ENCODE measurements around the gene BMF. TPM values are rescaled to one million over a fixed set of nuclear protein-coding genes. Genes with fewer than 3 reads are reported as not detected.

BMF gene
- total and polyA plus RNA-seq, 2 of the 4 experiments (the other 2 are of a cell fraction), result 2.4 to 2.9 TPM

DNA sequence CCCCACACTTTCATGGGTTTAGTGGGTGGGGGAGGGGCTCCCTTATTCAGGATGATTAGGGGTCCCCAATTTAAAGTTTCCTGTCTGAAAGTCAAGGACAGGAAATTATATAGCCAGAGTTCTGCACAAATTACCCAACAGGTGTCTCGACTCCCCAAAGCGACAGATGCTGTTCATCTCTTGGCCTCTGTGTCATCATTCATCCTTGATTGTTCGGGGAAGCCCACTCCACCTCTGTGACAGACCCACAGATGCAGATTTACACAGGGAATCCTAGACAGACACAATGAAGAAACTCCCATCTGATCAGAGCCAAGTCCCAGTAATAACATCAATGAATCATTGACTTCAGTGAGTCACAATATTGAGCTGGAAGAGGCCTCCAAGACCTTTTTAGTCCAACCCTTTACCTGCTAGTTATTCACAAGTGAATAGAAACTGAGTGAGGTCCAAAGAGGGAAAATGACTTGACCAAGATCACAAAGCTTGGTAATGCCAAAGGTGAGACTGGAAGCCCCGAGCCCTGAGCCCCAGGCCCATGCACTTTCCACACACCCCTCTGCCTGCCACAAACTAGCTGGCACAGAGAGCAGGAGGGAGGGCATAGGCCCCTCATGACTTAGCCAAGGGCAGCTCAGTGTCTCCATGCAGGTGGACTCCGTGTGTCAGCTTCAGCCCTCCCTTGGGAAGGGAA, 61.8 kb downstream of the BMF start:
- dilution Hi-C loops (cut with HindIII; ENCODE audit: low sequenced_read_pairs, unreplicated experiment) (no loop called here), in situ Hi-C loops (cut with MboI; ENCODE audit: low sequenced_read_pairs) (loop anchor here (5.0 to 10.0 kb wide), 3 partner anchors 120 to 378 kb away; no protein-coding TSS in a partner anchor), intact Hi-C loops (cut with micrococcal nuclease) (loop anchor here (5.0 kb wide), 1 partner anchor 115 kb away; the partner anchor contains the start of gene BUB1B)
- Histone ChIP-seq H2BK120ac (ENCODE audit: low read depth, low read length) (peak overlapping the region; percentile 92), H2BK5ac (ENCODE audit: low read depth, low read length, poor library complexity, severe bottlenecking) (peak overlapping the region; percentile 42), H3K27me3 (ENCODE audit: control insufficient read depth, insufficient read depth, low read length) (no peaks in the 10 kb centered on the region), H3K56ac (ENCODE audit: extremely low read depth, insufficient read depth, low read length) (no peak overlapping the region), H3K14ac (replicated peaks; ENCODE audit: low read depth, low read length) (peak overlapping the region; percentile 69), H3K4ac (ENCODE audit: low read depth, low read length) (peak overlapping the region; percentile 96), H2AFZ (replicated peaks; ENCODE audit: low read length, poor library complexity) (no peak overlapping the region), H2BK20ac (ENCODE audit: low read depth, low read length) (peak overlapping the region; percentile 75), H3K23ac (ENCODE audit: low read depth, low read length) (peak overlapping the region; percentile 24; the same call in 1 of the 2 replicates), H3K36me3 (ENCODE audit: control insufficient read depth, insufficient read depth, low read length) (no peaks in the 10 kb centered on the region), H4K91ac (ENCODE audit: insufficient read depth, low read depth, low read length) (peak overlapping the region; percentile 28; the same call in 1 of the 2 replicates), H2BK15ac (ENCODE audit: low read depth, low read length) (no peak overlapping the region; the same call in 2 of the 3 replicates), H4K5ac (ENCODE audit: low read depth, low read length) (peak overlapping the region; percentile 9; the same call in 1 of the 2 replicates), H3K27ac (ENCODE audit: insufficient read depth, low read length) (peak overlapping the region; percentile 3; the same call in 1 of the 2 replicates), H3K18ac (ENCODE audit: low read depth, low read length) (peak overlapping the region; percentile 8; the same call in 1 of the 2 replicates), H3K9me3 (ENCODE audit: control insufficient read depth, insufficient read depth, low read length) (no peaks in the 10 kb centered on the region), H4K20me1 (ENCODE audit: insufficient read depth, low read length) (no peaks in the 10 kb centered on the region), H3K4me3 (ENCODE audit: insufficient read depth, low read depth, low read length) (no peak overlapping the region), H3K9ac (ENCODE audit: low read depth, low read length) (no peak overlapping the region), H3K9me1 (ENCODE audit: insufficient read depth, low read length) (peaks cover 26% of the 10 kb centered on the region), H2AK9ac (replicated peaks; ENCODE audit: low read depth, low read length, poor library complexity) (no peak overlapping the region), H3K4me1 (ENCODE audit: control insufficient read depth, insufficient read depth, low read length) (peaks cover 19% of the 10 kb centered on the region), H3K4me2 (ENCODE audit: low read depth, low read length) (no peak overlapping the region), H3K79me1 (ENCODE audit: low read depth in 1 of 2, low read length in 2 of 2) (peaks cover 0 to 30% of the 10 kb centered on the region in 2 experiments; a peak in 3 of 4 replicates), H2AK5ac (ENCODE audit: low read depth, low read length) (peak overlapping the region; percentile 93), H4K8ac (ENCODE audit: low read depth in 2 of 2, low read length in 2 of 2) (peak overlapping the region in 1 of 2 experiments; percentile 69; a peak in 1 of 4 replicates)
- peak; percentile 18; the same call in 1 of the 2 replicates for ATAC-seq (ENCODE audit: low read depth)
- POLR2A ChIA-PET (ENCODE audit: unreplicated experiment), result no interaction called here
- WGBS, 2 experiments (ENCODE audit: extremely low coverage in 2 of 2, insufficient read length in 1 of 2), result 30% methylated on average over 2 of the region's 5 CpGs; no CpG with 5 or more reads in 1 of the 2 experiments
- DNase-seq, result peak; percentile 84
- CTCF ChIA-PET, result interaction anchor here (0.8 to 5.2 kb wide), 7 partner anchors 8 to 228 kb away, joined by 3 to 26 read pairs (median 3); partner anchors contain the start of gene SRP14
- no peak for TF ChIP-seq NFE2L2 (IDR thresholded peaks at IDR 0.05; ENCODE audit: low read depth, low read length)
- no peak for TF ChIP-seq ELK1 (IDR thresholded peaks at IDR 0.05; ENCODE audit: borderline replicate concordance, low read depth, low read length)
- peak; percentile 90 for TF ChIP-seq FOS (IDR thresholded peaks at IDR 0.05; ENCODE audit: low read depth, low read length)
- peak; percentile 47; the same call in 1 of the 2 replicates for TF ChIP-seq CEBPB (IDR thresholded peaks at IDR 0.05; ENCODE audit: low read depth, low read length)
- TF ChIP-seq POLR2A (IDR thresholded peaks at IDR 0.05; ENCODE audit: low read depth, low read length), result no peak
- no peak; the same call in 1 of the 2 replicates for TF ChIP-seq BHLHE40 (IDR thresholded peaks at IDR 0.05; ENCODE audit: low read depth, low read length)
- no peak for TF ChIP-seq MAZ (IDR thresholded peaks at IDR 0.05; ENCODE audit: borderline replicate concordance, low read depth, low read length)
- no TSS peak for BruUV-seq (replicated peaks)
